Type B pancreatic cell (in vitro differentiated cells): Measurements from ENCODE around the gene SLC11A1. TPM values are rescaled to one million over a fixed set of nuclear protein-coding genes. Genes with fewer than 3 reads are reported as not detected.
A peak's percentile ranks its signal among the peaks of the same experiment; 100 is the strongest.

Experiments
- DNase-seq: peaks from one replicate; pipeline ENCODE4 v3.0.0; 2021; ENCODE audit warnings: mixed read lengths; ENCODE audit not compliant: unreplicated experiment; ENCODE audit errors: extremely low spot score
- H3K27ac Mint-ChIP-seq: 2 replicates; pipeline ENCODE4 v1.8.0; 2021; ENCODE audit warnings: mild to moderate bottlenecking, mixed read lengths
- H3K27me3 Mint-ChIP-seq: 2 replicates; pipeline ENCODE4 v1.8.0; 2021; ENCODE audit warnings: mixed read lengths
- H3K36me3 Mint-ChIP-seq: 2 replicates; pipeline ENCODE4 v1.8.0; 2021; ENCODE audit warnings: mixed read lengths
- H3K4me1 Mint-ChIP-seq: one replicate; pipeline ENCODE4 v1.8.0; 2021; ENCODE audit warnings: mixed read lengths; ENCODE audit not compliant: unreplicated experiment
- H3K4me3 Mint-ChIP-seq: 2 replicates; pipeline ENCODE4 v1.8.0; 2021; ENCODE audit warnings: mild to moderate bottlenecking, mixed read lengths
- H3K9me3 Mint-ChIP-seq: 2 replicates; pipeline ENCODE4 v1.8.0; 2021; ENCODE audit warnings: mixed read lengths
- total RNA-seq: library from RNA; stranded (reverse); gene quantifications from 2 replicates; pipeline ENCODE4 v1.2.1, GENCODE V29; 2021; ENCODE audit warnings: low replicate concordance
- TF ChIP-seq, protein P1 (sequence below): fragments of 200-600 bp; sonication (generic); conservative IDR thresholded peaks from 2 replicates; pipeline ENCODE4 v1.5.0; 2021; ENCODE audit warnings: antibody characterized with exemption, mild to moderate bottlenecking

SLC11A1 gene
- total RNA-seq, 1 donor from 2014 or later, result 0.39 TPM

DNA sequence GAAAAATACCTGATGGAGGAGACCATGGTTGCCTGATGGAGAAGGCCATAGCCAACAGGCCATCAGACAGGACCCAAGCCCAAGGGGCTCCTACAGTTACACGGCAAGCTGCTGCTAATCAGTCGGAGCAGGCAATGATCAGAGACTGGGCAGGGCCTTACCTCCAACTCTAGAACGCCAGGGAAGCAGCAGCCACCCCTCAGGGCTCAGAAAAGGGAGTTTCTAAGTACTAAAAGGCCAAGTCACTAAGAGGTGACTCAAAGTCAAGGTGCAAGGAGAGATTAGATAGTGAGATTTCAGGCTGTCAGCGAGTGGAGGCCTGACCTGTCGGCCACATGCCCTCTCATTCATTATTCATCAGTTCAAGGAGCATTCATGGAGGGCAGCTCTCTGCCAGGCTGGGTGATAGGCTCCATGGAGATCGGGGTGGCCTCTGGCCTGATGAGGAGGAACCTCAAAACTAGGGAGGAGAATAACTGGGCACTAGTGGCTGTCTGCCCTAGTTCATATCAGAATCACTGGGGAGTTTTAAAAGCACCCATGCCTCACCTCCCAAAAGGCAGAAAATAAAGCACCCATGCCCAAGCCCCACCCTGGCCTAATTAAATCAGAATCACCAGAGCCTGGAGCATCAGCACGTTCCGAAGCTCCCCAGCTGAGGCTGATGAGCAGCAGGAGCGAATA, 40.5 kb downstream of the SLC11A1 start:
- no peaks in the 10 kb centered on the region for H3K36me3 Mint-ChIP-seq
- H3K9me3 Mint-ChIP-seq, result no peaks in the 10 kb centered on the region
- TF ChIP-seq, protein P1, sequence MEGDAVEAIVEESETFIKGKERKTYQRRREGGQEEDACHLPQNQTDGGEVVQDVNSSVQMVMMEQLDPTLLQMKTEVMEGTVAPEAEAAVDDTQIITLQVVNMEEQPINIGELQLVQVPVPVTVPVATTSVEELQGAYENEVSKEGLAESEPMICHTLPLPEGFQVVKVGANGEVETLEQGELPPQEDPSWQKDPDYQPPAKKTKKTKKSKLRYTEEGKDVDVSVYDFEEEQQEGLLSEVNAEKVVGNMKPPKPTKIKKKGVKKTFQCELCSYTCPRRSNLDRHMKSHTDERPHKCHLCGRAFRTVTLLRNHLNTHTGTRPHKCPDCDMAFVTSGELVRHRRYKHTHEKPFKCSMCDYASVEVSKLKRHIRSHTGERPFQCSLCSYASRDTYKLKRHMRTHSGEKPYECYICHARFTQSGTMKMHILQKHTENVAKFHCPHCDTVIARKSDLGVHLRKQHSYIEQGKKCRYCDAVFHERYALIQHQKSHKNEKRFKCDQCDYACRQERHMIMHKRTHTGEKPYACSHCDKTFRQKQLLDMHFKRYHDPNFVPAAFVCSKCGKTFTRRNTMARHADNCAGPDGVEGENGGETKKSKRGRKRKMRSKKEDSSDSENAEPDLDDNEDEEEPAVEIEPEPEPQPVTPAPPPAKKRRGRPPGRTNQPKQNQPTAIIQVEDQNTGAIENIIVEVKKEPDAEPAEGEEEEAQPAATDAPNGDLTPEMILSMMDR, result no peak
- H3K4me3 Mint-ChIP-seq, result no peak overlapping the region
- H3K27me3 Mint-ChIP-seq, result no peaks in the 10 kb centered on the region
- H3K4me1 Mint-ChIP-seq, result no peaks in the 10 kb centered on the region
- no peak for DNase-seq
- H3K27ac Mint-ChIP-seq, result peak overlapping the region; percentile 57

DNA sequence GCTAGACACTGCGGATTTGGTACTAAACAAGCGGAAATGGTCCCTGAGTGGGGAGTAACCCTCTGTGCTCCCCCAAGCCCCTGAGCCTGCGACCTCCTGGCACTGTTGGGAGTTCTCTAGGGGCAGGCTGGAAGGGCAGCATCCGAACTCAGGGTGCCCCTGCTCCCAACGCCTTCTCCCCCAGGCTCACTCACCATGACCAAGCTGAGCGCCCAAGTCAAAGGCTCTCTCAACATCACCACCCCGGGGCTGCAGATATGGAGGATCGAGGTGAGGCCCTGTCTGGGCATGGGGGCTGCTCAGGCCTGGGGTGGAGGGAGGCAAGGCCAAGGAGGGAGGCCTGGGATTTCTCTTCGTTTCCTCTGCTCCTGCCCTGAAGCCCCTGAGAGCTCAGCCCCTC, 41.5 kb downstream of the SLC11A1 start:
- Mint-ChIP-seq H3K36me3 (no peaks in the 10 kb centered on the region), H3K27me3 (no peaks in the 10 kb centered on the region), H3K27ac (peak overlapping the region; percentile 26), H3K4me3 (no peak overlapping the region), H3K9me3 (no peaks in the 10 kb centered on the region), H3K4me1 (no peaks in the 10 kb centered on the region)
- TF ChIP-seq, protein P1, result no peak
- DNase-seq, result no peak

DNA sequence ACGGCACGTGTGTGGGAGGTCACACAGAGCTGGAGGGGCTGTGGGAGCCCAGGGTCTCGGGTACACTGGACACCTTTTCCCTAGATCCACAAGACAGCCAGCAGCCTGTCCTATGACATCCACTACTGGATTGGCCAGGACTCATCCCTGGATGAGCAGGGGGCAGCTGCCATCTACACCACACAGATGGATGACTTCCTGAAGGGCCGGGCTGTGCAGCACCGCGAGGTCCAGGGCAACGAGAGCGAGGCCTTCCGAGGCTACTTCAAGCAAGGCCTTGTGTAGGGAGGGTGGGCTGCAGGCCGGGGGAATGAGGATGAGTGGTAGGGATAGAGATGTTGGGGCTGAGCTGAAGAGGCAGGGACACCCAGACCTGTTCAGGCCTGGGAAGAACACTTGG, 43.5 kb downstream of the SLC11A1 start:
- H3K36me3 Mint-ChIP-seq, result no peaks in the 10 kb centered on the region
- H3K4me1 Mint-ChIP-seq, result no peaks in the 10 kb centered on the region
- TF ChIP-seq, protein P1, result no peak
- no peak for DNase-seq
- no peak overlapping the region for H3K27ac Mint-ChIP-seq
- H3K9me3 Mint-ChIP-seq, result no peaks in the 10 kb centered on the region
- H3K4me3 Mint-ChIP-seq, result no peak overlapping the region
- no peaks in the 10 kb centered on the region for H3K27me3 Mint-ChIP-seq

DNA sequence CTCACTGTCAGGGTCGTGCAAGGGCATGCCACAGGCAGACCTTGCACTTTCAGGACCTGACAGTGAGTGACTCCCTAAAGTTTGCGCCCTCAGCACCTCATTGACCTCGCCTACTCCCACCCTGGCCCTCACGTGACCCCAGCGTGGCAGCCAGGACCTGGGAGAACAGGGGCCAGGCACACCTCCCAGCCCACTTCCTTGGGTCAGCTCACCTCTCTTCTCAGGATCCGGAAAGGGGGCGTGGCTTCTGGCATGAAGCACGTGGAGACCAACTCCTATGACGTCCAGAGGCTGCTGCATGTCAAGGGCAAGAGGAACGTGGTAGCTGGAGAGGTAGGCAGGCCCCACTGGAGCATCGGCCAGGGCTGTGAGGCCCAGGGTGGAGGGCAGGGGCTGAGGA, 45.7 kb downstream of the SLC11A1 start:
- Mint-ChIP-seq H3K4me1 (no peaks in the 10 kb centered on the region), H3K9me3 (no peaks in the 10 kb centered on the region), H3K27ac (no peak overlapping the region), H3K4me3 (no peak overlapping the region), H3K27me3 (no peaks in the 10 kb centered on the region), H3K36me3 (no peaks in the 10 kb centered on the region)
- TF ChIP-seq, protein P1, result no peak
- DNase-seq, result no peak

DNA sequence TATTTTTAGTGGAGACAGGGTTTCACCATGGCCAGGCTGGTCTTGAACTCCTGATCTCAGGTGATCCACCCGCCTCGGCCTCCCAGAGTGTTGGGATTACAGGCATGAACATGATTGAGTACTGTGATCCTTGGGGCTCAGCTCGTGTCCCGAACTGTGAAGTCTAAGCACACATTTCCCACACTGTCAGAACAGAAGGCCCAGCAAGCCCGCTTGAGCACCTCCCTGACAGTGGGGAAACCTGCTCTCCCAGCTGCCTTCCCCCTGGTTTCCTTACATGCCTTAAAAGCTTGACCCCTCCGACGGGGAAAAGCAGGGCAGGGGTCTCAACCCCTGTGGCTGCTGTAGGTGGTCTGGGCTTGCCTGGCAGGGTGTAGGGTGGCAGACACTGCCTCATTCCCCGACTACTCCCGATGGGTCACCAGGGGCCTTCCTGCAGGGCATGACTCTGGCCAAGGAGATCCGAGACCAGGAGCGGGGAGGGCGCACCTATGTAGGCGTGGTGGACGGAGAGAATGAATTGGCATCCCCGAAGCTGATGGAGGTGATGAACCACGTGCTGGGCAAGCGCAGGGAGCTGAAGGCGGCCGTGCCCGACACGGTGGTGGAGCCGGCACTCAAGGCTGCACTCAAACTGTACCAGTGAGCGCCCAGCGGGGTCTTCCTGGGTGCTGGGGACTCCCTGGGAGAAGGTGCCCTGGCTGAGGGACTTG, 46.9 kb downstream of the SLC11A1 start:
- Mint-ChIP-seq H3K36me3 (no peaks in the 10 kb centered on the region), H3K4me3 (no peak overlapping the region), H3K27me3 (no peaks in the 10 kb centered on the region), H3K9me3 (no peaks in the 10 kb centered on the region), H3K4me1 (no peaks in the 10 kb centered on the region), H3K27ac (no peak overlapping the region)
- DNase-seq, result no peak
- TF ChIP-seq, protein P1, result no peak
